HepG2 (cell line): ENCODE measurements around the gene OR2B2. TPM values are rescaled to one million over a fixed set of nuclear protein-coding genes. Genes with fewer than 3 reads are reported as not detected.

Experiments
- ATAC-seq: fragments of 200-7000 bp; cut with Tn5 transposase; 3 replicates; pipeline ENCODE4 v1.9.1; 2020; ENCODE audit warnings: mild to moderate bottlenecking, moderate library complexity
- BruUV-seq: library from RNA; stranded (reverse); fragments of 400-500 nt; replicated peaks from 2 replicates; lab custom pipeline; 2021; lab: Mats Ljungman, UMichigan
- CTCF ChIA-PET: fragments of 300-600 bp; formaldehyde crosslinking; extraction: SDS; loops from one replicate; lab custom pipeline; 2021; ENCODE audit warnings: low total read pairs, inconsistent platforms, low intra/inter-chr PET ratio; lab: Yijun Ruan, JAX
- POLR2A ChIA-PET: fragments of 350-600 bp; sonication (Branson Sonifier 250); formaldehyde crosslinking; loops from one replicate; lab custom pipeline; 2020; ENCODE audit warnings: antibody characterized with exemption, inconsistent platforms; lab: Yijun Ruan, JAX
- DNase-seq: peaks from one replicate; pipeline ENCODE4 v3.0.0-alpha.2; 2015; ENCODE audit warnings: low spot score
- FAIRE-seq: peaks from 3 replicates; lab custom pipeline; 2011; peaks lifted over from hg19 to GRCh38; lab: Jason Lieb, UNC
- H2AFZ ChIP-seq: one replicate; pipeline ENCODE4 v1.6.1; 2011; ENCODE audit warnings: low read length, inconsistent platforms
- H3K27ac ChIP-seq: fragments of 300-600 bp; 3 replicates; pipeline ENCODE4 v1.8.0; 2011; ENCODE audit warnings: mixed run types, mild to moderate bottlenecking, mixed read lengths, low read length, inconsistent platforms; ENCODE audit not compliant: insufficient read depth; ENCODE audit errors: extremely low read length
- H3K27me3 ChIP-seq, 2 experiments: fragments of 200-600 bp in 1 of 2; 2 replicates in 1 of 2; 3 replicates in 1 of 2; pipeline versions ENCODE4 v1.6.0 to v1.8.0; 2011; ENCODE audit warnings: low read length in 2 of 2, mild to moderate bottlenecking in 2 of 2, moderate library complexity in 2 of 2, inconsistent platforms in 1 of 2; ENCODE audit not compliant: insufficient read depth in 2 of 2, control insufficient read depth in 1 of 2
- H3K36me3 ChIP-seq, 2 experiments: fragments of 200-600 bp in 1 of 2; replicated peaks in 1 of 2; 2 replicates in 1 of 2; 3 replicates in 1 of 2; pipeline versions ENCODE4 v1.5.1 to v1.8.0; 2011; ENCODE audit warnings: low read length in 2 of 2, inconsistent platforms in 1 of 2; ENCODE audit not compliant: insufficient read depth in 2 of 2, control insufficient read depth in 1 of 2
- H3K4me1 ChIP-seq: 2 replicates; pipeline ENCODE4 v1.5.1; 2012; ENCODE audit warnings: low read length, inconsistent platforms; ENCODE audit not compliant: insufficient read depth
- H3K4me2 ChIP-seq: 2 replicates; pipeline ENCODE4 v1.6.0; 2011; ENCODE audit warnings: low read depth, low read length, inconsistent platforms
- H3K4me3 ChIP-seq, 3 experiments: fragments of 200-600 bp in 1 of 3; sonication (generic), shearing (Covaris generic) in 1 of 3; replicated peaks in 1 of 3; 2 replicates each; pipeline ENCODE4 v1.5.1; 2011 to 2016; ENCODE audit warnings: low read length in 3 of 3, inconsistent platforms in 2 of 3, low read depth in 2 of 3, mild to moderate bottlenecking in 2 of 3, control low read depth in 1 of 3, mixed read lengths in 1 of 3; ENCODE audit not compliant: insufficient read depth in 1 of 3
- H3K79me2 ChIP-seq: one replicate; pipeline ENCODE4 v1.6.1; 2011; ENCODE audit warnings: low read length, inconsistent platforms; ENCODE audit not compliant: insufficient read depth
- H3K9ac ChIP-seq: 2 replicates; pipeline ENCODE4 v1.6.0; 2011; ENCODE audit warnings: mild to moderate bottlenecking, low read depth, low read length, inconsistent platforms; ENCODE audit not compliant: insufficient read depth
- H3K9me3 ChIP-seq: 2 replicates; pipeline ENCODE4 v1.5.1; 2012; ENCODE audit warnings: mild to moderate bottlenecking, low read length
- H4K20me1 ChIP-seq: 2 replicates; pipeline ENCODE4 v1.6.0; 2011; ENCODE audit warnings: inconsistent platforms, mild to moderate bottlenecking, low read length, moderate library complexity; ENCODE audit not compliant: insufficient read depth
- HOXA9 ChIP-seq: sonication (generic); formaldehyde crosslinking; IDR thresholded peaks from 2 replicates; pipeline ENCODE4 v1.8.1; 2022; ENCODE audit warnings: missing genetic modification reagents, mild to moderate bottlenecking, moderate library complexity, borderline replicate concordance
- RBFOX2 ChIP-seq: fragments of 200-400 bp; formaldehyde crosslinking; IDR thresholded peaks from 2 replicates; pipeline ENCODE4 v1.6.1; 2017; ENCODE audit warnings: low read depth, mild to moderate bottlenecking, low read length
- STAG1 ChIP-seq: sonication (generic); formaldehyde crosslinking; IDR thresholded peaks from 2 replicates; pipeline ENCODE4 v1.4.0; 2020; ENCODE audit warnings: missing genetic modification reagents
- TSC22D2 ChIP-seq: sonication (generic); formaldehyde crosslinking; IDR thresholded peaks from 2 replicates; pipeline ENCODE4 v1.5.1; 2020; ENCODE audit warnings: missing genetic modification reagents, mild to moderate bottlenecking, borderline replicate concordance
- ZNF44 ChIP-seq: sonication (generic); formaldehyde crosslinking; IDR thresholded peaks from 2 replicates; pipeline ENCODE4 v1.5.1; 2020; ENCODE audit warnings: mild to moderate bottlenecking, missing genetic modification reagents
- ZNF558 ChIP-seq: sonication (generic); formaldehyde crosslinking; IDR thresholded peaks from 2 replicates; pipeline ENCODE4 v1.9.0; 2022; ENCODE audit warnings: mild to moderate bottlenecking, missing genetic modification reagents, borderline replicate concordance
- ZNF572 ChIP-seq: sonication (generic); formaldehyde crosslinking; IDR thresholded peaks from 2 replicates; pipeline ENCODE4 v1.5.1; 2020; ENCODE audit warnings: mild to moderate bottlenecking, missing genetic modification reagents
- ZNF782 ChIP-seq: sonication (generic); formaldehyde crosslinking; IDR thresholded peaks from 2 replicates; pipeline ENCODE4 v1.4.0; 2020; ENCODE audit warnings: missing genetic modification reagents, mild to moderate bottlenecking, borderline replicate concordance
- WGBS: methylation state at CpG from one replicate; pipeline ENCODE4 v1.1.6; 2017; ENCODE audit warnings: low lambda C conversion rate; 5-methylcytosine and 5-hydroxymethylcytosine counted together
- in situ Hi-C: cut with HindIII; loops from 2 replicates; pipeline ENCODE4 v1.10.0; 2017; ENCODE audit warnings: low pct_unique_long_range_greater_than_20kb; ENCODE audit not compliant: extremely low pct_ligation_motif_present
- intact Hi-C: fragments of 100-400 bp; cut with micrococcal nuclease; formaldehyde crosslinking; loops from one replicate; pipeline ENCODE4 v1.10.0; 2022; ENCODE audit not compliant: unreplicated experiment
- polyA plus RNA-seq, 8 experiments: library from polyadenylated mRNA; depleted of rRNA in 3 of 8; stranded (reverse) in 7 of 8; unstranded in 1 of 8; fragments of >200 nt; fragmentation: Illumina TruSeq in 4 of 8; extraction: Trizol in 4 of 8; gene quantifications; 2 replicates each; pipeline versions ENCODE4 v1.2.1 to v1.2.3, GENCODE V29; 2011 to 2016; ENCODE audit warnings: low read depth in 4 of 8, missing spikeins in 1 of 8, mixed read lengths in 1 of 8; ENCODE audit not compliant: insufficient read depth in 1 of 8
- total RNA-seq, 5 experiments: library from RNA; depleted of rRNA; stranded (reverse); fragments of >200 nt; fragmentation: Illumina TruSeq; extraction: Trizol; gene quantifications; 2 replicates each; pipeline ENCODE4 v1.2.3, GENCODE V29; 2016; ENCODE audit warnings: low read depth in 1 of 5
- TF ChIP-seq, protein P1 (sequence below): sonication (generic); formaldehyde crosslinking; IDR thresholded peaks from 2 replicates; pipeline ENCODE4 v1.5.1; 2020; ENCODE audit warnings: mild to moderate bottlenecking, missing genetic modification reagents, borderline replicate concordance
- TF ChIP-seq, protein P2 (sequence below): sonication (generic); formaldehyde crosslinking; IDR thresholded peaks from 2 replicates; pipeline ENCODE4 v1.4.0; 2020; ENCODE audit warnings: missing genetic modification reagents

The OR2B2 gene
- total and polyA plus RNA-seq, 2 of the 13 experiments (the other 11 are each of a cell fraction or from before 2014, with no cell fraction given): not detected

DNA sequence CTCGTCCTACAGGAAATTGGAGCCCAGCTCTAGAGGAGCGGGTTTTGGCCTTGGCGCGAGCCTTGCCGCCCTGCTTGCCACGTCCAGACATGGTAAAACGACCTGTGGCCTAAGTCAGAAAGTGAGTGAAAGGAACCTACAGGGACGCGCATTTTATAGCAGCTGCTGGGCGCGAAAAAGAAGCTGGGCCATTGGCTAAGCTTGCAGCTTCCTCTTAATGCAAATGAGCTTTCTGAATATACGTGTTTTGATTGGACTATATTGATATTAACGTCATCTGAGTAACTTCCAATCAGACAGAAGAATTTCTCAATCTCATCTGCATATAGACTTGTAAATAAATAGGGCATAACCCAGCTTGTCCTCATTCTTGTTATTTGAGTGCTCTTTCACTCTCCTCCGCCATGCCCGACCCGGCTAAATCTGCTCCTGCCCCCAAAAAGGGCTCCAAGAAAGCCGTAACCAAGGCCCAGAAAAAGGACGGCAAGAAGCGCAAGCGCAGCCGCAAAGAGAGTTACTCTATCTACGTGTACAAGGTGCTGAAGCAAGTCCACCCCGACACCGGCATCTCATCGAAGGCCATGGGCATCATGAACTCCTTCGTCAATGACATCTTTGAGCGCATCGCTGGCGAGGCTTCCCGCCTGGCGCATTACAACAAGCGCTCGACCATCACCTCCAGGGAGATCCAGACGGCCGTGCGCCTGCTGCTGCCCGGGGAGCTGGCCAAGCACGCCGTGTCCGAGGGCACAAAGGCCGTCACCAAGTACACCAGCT, 18.9 kb downstream of the OR2B2 start (continued):
- TF ChIP-seq, protein P1, sequence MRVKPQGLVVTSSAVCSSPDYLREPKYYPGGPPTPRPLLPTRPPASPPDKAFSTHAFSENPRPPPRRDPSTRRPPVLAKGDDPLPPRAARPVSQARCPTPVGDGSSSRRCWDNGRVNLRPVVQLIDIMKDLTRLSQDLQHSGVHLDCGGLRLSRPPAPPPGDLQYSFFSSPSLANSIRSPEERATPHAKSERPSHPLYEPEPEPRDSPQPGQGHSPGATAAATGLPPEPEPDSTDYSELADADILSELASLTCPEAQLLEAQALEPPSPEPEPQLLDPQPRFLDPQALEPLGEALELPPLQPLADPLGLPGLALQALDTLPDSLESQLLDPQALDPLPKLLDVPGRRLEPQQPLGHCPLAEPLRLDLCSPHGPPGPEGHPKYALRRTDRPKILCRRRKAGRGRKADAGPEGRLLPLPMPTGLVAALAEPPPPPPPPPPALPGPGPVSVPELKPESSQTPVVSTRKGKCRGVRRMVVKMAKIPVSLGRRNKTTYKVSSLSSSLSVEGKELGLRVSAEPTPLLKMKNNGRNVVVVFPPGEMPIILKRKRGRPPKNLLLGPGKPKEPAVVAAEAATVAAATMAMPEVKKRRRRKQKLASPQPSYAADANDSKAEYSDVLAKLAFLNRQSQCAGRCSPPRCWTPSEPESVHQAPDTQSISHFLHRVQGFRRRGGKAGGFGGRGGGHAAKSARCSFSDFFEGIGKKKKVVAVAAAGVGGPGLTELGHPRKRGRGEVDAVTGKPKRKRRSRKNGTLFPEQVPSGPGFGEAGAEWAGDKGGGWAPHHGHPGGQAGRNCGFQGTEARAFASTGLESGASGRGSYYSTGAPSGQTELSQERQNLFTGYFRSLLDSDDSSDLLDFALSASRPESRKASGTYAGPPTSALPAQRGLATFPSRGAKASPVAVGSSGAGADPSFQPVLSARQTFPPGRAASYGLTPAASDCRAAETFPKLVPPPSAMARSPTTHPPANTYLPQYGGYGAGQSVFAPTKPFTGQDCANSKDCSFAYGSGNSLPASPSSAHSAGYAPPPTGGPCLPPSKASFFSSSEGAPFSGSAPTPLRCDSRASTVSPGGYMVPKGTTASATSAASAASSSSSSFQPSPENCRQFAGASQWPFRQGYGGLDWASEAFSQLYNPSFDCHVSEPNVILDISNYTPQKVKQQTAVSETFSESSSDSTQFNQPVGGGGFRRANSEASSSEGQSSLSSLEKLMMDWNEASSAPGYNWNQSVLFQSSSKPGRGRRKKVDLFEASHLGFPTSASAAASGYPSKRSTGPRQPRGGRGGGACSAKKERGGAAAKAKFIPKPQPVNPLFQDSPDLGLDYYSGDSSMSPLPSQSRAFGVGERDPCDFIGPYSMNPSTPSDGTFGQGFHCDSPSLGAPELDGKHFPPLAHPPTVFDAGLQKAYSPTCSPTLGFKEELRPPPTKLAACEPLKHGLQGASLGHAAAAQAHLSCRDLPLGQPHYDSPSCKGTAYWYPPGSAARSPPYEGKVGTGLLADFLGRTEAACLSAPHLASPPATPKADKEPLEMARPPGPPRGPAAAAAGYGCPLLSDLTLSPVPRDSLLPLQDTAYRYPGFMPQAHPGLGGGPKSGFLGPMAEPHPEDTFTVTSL (CRISPR knock-in tag): peak; percentile 30; the same call in 1 of the 2 replicates

DNA sequence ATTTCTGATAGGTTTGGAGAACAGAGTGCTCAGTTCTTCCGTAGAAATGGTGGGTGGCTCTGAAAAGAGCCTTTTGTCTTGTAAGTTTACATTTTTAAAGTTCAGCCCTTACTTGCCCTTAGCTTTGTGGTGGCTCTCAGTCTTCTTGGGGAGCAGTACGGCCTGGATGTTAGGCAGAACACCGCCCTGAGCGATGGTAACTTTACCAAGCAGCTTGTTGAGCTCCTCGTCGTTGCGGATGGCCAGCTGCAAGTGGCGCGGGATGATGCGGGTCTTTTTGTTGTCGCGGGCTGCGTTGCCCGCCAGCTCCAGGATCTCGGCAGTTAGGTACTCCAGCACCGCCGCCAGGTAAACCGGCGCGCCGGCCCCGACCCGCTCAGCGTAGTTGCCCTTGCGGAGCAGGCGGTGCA, 19.5 kb downstream of the OR2B2 start:
- ChIA-PET POLR2A (interaction anchor here (0.7 to 5.9 kb wide), 60 partner anchors 9 to 1866 kb away, joined by 3 to 323 read pairs (median 5); partner anchors contain the start of genes TRIM27, ZKSCAN8, ZNF184 and ZSCAN16), CTCF (interaction anchor here (0.7 kb wide), 1 partner anchor 97 kb away, joined by 3 read pairs; no protein-coding TSS in a partner anchor)
- intact Hi-C loops: loop anchor here (1.0 to 10.0 kb wide), 5 partner anchors 27 to 1698 kb away; a partner anchor contains a TSS
- Histone ChIP-seq H4K20me1 (no peaks in the 10 kb centered on the region), H3K9me3 (no peaks in the 10 kb centered on the region), H3K4me3 (peak overlapping the region; percentile 69 to 85 (median 82)), H3K27me3 (no peaks in the 10 kb centered on the region; a peak in 1 of 5 replicates), H3K4me2 (peak overlapping the region; percentile 81), H3K9ac (peak overlapping the region; percentile 93), H3K4me1 (peaks cover 51% of the 10 kb centered on the region), H3K27ac (peak overlapping the region; percentile 96), H3K36me3 (no peaks in the 10 kb centered on the region), H2AFZ (peak overlapping the region; percentile 9), H3K79me2 (no peaks in the 10 kb centered on the region)
- ATAC-seq (no peak), FAIRE-seq (no peak), DNase-seq (no peak)
- TSS peak; percentile 97 for BruUV-seq
- WGBS: 0% methylated on average over 5 of the region's 26 CpGs
- in situ Hi-C loops: loop anchor here (5.0 to 10.0 kb wide), 2 partner anchors 55 to 378 kb away; a partner anchor contains a TSS
- TF ChIP-seq, protein P2, sequence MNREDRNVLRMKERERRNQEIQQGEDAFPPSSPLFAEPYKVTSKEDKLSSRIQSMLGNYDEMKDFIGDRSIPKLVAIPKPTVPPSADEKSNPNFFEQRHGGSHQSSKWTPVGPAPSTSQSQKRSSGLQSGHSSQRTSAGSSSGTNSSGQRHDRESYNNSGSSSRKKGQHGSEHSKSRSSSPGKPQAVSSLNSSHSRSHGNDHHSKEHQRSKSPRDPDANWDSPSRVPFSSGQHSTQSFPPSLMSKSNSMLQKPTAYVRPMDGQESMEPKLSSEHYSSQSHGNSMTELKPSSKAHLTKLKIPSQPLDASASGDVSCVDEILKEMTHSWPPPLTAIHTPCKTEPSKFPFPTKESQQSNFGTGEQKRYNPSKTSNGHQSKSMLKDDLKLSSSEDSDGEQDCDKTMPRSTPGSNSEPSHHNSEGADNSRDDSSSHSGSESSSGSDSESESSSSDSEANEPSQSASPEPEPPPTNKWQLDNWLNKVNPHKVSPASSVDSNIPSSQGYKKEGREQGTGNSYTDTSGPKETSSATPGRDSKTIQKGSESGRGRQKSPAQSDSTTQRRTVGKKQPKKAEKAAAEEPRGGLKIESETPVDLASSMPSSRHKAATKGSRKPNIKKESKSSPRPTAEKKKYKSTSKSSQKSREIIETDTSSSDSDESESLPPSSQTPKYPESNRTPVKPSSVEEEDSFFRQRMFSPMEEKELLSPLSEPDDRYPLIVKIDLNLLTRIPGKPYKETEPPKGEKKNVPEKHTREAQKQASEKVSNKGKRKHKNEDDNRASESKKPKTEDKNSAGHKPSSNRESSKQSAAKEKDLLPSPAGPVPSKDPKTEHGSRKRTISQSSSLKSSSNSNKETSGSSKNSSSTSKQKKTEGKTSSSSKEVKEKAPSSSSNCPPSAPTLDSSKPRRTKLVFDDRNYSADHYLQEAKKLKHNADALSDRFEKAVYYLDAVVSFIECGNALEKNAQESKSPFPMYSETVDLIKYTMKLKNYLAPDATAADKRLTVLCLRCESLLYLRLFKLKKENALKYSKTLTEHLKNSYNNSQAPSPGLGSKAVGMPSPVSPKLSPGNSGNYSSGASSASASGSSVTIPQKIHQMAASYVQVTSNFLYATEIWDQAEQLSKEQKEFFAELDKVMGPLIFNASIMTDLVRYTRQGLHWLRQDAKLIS (CRISPR knock-in tag): peak; percentile 23; the same call in 1 of the 2 replicates
- TF ChIP-seq RBFOX2 (peak; percentile 99), TSC22D2 (CRISPR knock-in tag) (peak; percentile 8; the same call in 1 of the 2 replicates), ZNF782 (CRISPR knock-in tag) (peak; percentile 76; the same call in 1 of the 2 replicates), HOXA9 (CRISPR knock-in tag) (0 out of 2 replicates have a peak, but pooled peaks have one; percentile 94), ZNF44 (CRISPR knock-in tag) (0 out of 2 replicates have a peak, but pooled peaks have one; percentile 79), ZNF558 (0 out of 2 replicates have a peak, but pooled peaks have one; percentile 85), STAG1 (CRISPR knock-in tag) (no peak), ZNF572 (CRISPR knock-in tag) (0 out of 2 replicates have a peak, but pooled peaks have one; percentile 65)
